HG02981 (cell line): ENCODE data around the gene CYBA.
"Not testable (repeated sequence)": the region's sequence is repeated elsewhere in the genome, so short reads cannot be mapped to it uniquely, and the experiment has no call there.

Experiments used
- ATAC-seq: cut with Tn5 transposase; IDR thresholded peaks from one replicate; pipeline ENCODE4 v1.9.1; 2021; ENCODE audit warnings: mild to moderate bottlenecking, moderate library complexity; ENCODE audit not compliant: unreplicated experiment

The CYBA gene

DNA sequence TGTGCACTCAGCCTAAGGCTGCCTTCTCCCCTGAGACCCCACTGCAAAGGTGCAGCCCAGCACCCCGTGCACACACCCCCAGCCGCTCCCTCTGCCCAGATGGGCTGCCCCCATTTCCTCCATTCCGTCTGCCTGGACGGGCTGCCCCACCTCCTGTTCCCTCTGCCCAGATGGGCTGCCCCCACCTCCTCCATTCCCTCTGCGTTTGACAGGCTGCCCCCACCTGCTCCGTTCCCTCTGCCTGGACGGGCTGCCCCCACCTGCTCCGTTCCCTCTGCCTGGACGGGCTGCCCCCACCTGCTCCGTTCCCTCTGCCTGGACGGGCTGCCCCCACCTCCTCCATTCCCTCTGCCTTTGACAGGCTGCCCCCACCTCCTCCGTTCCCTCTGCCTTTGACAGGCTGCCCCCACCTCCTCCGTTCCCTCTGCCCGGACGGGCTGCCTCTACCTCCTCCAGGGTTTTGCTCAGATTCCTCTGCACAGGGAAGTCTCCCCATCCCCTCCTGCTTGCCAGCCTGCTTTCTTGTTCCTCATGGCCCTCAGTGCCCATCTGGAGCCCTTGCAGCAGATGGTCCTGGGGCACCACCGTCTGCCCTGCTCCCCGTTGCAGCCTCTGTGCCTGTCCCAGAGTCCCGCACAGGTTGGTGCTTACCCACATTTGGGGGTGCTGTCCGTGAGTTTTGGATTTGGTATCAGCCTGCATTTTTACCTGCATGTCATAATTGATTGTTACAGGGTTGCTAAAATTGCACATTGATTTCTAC is 35.9 kb downstream of the CYBA start:
- no peak for ATAC-seq

DNA sequence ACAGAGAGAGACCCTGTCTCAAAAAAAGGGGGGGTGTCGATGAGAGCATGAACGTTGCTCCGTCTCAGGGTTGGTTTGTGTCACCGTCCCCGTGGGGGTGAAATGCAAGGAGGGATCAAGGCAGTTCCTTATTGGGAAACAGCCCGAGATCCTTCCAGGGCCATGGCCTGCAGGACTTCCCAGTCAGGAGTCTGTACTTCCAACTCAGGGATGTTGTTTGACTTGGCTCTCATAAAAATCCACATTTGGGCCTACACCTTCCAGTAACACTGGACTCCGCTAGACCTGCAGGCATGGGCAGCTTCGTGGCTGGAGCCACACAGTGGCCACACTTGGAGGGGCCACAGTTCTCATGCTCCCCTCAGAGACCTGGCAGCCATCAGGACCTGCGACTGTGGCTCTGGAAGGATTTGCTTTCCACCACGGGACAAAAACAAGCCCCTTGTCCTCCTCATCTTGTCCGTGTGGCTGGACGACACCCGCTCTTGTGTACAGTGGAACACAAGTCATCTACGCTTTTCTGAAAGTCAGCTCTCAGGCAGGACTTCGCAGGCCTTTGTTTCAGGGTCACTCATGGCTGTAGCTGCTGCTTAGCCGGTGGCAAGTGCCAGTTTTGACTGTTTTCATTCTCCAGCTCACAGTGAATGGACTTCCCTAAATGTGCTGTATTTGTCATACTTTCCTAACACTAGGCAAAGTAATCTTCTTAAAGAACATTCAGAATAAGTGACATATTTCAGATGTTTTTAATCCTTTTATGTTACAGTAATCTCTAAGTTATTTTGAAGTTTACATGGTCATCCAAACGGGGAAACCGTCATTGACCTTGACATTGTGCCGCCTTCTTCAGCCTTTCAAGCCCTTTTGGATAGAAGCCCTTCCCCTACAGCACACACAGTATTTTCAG is 36.7 kb downstream of the CYBA start:
- no peak for ATAC-seq

DNA sequence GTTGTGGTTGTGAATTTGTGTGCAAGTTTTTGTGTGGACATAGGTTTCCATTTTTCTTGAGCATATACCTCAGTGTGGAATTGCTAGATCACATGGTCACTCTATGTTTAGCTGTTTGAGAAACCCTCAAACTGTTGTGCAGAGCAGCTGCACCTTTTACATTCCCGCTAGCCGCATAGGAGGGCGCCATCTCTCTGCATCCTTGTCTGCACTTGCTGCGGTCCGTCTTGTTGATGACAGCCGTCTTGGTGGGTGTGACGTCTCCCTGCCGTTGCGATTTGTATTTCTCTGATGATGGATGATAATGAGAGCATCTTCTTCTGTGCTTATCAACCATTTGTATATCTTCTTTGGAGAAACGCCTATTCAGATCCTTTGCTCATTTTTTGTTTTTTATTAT is 37.6 kb downstream of the CYBA start:
- no peak for ATAC-seq

DNA sequence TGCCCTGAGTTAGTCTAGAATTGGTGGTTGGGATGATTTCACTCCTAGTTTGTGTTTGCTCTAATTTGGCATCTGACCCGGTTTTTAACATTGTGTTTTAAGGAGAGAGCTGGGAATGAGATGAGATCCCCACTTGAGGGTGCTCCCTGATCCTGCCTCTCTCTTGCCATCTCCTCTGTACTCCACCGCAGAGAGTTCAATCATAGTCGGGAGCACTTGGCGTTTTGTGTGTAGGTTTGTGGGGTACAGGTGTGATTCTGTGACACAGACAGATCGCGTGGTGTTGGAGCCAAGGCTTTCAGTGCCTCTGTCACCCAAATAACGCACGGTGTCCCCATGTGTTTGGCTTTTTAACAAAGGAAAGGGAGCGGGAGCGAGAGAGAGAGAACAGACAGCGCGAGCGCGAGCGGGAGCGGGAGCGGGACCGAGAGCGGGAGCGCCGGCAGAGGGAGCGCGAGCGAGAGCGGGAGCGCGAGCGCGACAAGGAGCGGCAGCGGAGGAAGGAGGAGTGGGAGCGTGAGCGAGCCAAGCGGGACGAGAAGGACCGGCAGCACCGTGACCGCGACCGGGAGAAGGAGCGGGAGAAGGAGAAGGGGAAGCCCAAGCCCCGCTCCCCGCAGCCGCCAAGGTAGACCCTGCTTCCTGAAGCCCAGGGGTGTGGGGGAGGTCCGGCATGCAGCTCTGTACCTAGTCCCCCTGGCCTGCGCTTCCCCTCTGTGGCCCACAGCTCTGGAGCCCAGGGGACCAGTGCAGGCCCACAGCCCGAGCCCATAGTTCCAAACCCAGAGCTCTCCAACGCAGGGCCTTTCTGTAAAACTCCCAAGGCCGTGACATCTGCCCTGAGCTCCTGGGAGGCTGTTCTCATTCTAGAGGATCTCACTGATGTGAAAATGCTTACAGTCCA is 39.7 kb downstream of the CYBA start:
- ATAC-seq = no peak

DNA sequence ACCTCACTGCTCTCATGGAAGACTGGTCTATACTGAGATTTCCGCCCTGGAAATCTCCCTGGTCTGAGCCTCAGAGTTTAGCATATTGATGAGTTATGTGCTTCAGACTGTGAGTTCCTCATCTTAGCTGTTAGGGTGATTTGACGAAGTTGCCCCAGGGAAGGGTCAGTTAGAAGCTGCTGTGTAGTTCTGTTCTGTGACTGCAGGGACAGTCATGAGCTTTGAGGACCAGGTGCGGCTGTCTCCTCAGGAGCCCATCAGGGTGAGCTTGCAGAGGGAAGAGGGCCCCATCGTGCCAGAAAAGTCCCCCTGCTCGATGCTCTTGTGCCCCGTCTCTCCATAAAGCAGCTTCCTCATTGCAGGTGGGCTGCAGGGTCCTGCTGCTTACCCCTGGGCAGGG is 40.8 kb downstream of the CYBA start:
- ATAC-seq = no peak

DNA sequence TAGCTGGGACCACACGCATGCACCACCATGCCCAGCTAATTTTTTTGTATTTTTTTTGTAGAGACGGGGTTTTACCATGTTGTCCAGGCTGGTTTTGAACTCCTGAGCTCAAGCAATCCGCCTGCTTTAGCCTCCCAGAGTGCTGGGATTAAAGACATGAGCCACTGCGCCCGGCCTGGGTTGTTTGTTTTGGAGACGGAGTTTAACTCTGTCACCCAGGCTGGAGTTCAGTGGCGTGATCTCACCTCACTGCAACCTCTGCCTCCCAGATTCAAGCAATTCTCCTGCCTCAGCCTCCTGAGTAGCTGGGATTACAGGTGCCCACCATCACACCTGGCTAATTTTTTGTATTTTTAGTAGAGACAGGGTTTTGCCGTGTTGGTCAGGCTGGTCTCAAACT is 41.4 kb downstream of the CYBA start:
- ATAC-seq = not testable (repeated sequence)

DNA sequence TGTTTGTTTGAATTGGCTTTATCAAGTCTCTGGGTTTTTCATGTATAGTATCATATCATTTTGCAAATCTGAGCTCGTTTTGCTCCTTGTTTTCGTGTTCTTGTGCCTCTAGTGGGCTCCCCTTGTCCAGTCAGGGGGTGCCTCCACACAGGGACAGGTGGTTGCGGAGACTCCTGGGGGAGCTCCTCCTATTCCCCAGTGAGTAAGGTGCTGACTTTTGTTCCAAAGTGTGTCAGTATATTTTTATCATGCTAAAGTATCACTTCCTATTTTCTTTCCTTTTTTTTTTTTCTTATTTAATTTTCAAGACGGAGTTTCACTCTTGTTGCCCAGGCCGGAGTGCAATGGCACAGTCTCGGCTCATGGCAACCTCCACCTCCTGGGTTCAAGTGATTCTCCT is 42.8 kb downstream of the CYBA start:
- no peak for ATAC-seq

DNA sequence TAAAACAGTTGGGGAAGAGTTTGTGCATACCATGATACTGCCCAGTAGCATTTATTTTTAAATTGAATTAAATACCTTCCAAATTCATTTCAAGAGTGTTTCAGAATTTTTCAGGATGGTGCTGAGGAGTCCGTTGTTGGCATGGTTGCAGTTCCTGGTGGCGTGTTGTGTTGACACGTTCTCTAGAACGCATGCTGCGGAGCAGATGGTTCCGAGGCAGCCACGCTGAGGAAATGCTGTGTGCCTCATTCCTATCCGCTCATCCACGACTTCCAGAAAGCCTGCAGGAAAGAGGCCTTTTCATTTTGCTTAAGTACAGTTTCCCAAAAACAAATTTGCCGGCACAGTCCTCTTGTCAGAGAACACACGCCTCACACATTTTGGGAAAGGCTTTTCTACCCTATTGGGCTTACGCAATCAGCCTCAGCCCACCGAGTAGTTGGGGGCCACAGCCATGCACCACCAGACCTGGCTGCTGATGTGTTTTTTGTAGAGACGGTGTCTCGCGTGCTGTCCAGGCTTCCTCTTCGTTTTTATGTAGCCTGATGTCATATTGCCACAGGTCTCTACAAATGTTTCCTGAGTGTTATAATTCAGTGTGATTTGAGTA is 44.6 kb downstream of the CYBA start:
- ATAC-seq = no peak

DNA sequence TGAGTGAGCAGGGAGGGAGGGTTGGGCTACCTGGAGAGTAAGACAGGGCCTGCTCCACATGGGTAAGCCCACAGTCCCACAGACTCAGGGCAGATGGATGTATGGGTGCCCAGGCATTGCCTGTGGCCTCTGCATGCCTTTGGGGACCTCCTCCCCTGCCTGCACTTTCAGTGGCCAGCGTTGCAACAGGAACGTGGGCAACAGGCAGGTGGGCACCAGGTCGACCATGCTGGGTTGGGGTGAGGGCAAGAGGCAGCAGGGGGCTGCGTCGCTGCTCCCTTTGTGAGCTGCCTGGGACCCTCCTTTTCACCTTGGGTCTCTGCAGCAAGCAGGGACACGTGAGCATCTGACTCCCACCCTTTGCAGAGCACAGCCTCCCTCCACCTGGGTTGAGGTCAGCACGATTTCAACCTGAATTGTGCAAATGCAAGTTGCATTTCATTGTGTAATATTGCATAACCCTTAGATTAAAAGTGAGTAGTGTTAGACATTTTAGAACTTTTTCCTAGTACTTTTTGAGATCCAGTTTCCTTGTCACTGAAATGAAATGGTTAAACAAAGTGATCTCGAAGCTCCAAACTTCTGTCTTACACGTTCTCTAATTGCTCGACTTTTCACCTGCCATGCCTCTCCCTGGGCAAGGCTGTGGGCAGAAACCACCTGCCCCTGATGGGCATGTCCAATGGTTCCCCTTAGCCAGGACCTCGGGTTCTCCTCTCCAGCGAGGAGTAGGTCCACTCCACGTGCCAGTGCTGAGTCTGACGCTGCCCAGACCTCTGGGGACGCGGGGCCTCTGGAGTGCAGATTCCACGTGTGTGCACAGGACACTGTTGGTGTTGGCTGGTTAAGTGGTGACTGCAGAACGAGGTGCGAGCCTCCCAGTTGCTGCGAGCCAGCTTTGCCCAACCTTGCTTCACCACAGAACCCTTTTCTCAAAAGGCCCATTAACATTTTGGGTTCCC is 45.4 kb downstream of the CYBA start:
- ATAC-seq = no peak

DNA sequence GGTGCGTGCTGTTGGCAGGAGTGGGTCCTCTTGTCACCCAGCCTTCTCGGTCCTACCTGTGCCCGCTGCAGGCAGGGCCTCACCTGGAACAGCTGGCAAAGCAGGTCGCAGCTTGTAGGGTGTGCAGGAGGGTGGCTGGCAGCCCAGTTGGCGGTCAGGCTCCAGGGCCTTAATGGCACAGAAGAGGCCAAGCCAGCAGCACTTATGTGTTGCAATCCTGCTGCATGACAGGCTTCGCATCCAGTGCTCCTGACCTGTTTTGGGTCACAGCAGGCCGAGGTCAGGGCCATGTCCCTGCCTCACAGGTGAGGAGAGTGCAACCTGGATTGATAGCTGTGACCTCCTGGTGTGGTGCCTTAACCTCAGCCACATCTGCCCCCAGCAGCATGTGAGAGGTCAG is 48.8 kb downstream of the CYBA start:
- ATAC-seq = no peak

DNA sequence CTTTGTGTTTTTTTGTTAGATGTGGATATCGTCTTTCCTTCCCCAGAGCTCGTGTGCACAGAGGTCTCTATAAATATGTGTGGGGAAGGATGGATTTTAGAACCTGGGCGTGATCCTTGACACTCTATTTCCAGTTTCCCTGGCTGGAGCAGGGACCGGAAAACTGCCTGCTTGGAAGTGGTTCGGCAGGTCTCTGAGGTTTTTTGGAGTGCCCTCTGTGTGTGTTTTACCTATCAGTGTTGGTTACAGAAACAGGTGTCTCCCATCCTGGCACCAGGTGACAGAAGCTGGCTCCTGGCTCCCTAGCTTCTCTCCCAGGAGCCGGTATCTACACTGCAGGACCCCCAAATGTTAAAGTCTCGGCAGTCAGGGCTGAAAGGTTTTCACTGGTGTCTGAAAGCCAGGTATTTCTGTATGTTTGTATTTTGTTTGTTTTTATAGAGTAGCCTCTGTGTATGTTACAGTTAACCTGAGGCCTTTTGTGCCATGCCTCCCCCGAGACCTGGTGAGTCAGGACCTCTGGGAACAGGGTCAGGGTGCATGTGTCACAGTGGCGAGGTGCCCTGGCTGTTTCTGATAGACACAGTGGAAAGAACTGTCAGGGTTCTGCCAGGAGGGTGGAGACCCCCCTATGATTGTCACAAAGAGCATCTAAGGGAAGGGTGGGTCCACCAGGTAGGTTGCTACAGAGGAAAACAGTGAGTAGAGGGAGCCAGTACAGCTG is 49.4 kb downstream of the CYBA start:
- ATAC-seq = no peak

DNA sequence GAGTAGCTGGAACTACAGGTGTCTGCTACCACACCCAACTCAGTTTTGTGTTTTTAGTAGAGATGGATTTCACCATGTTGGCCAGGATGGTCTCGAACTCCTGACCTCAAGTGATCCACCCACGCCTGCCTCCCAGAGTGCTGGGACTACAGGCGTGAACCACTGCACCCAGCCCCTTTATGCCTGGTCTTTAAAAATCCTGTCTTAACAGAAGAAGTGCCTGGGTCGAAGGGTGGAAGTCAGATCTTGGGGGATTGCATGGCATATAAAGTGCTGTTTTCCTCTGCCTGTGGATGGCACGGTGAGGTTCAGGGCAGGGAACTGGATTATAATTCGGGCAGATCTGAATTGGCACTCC is 50.3 kb downstream of the CYBA start:
- ATAC-seq = no peak

DNA sequence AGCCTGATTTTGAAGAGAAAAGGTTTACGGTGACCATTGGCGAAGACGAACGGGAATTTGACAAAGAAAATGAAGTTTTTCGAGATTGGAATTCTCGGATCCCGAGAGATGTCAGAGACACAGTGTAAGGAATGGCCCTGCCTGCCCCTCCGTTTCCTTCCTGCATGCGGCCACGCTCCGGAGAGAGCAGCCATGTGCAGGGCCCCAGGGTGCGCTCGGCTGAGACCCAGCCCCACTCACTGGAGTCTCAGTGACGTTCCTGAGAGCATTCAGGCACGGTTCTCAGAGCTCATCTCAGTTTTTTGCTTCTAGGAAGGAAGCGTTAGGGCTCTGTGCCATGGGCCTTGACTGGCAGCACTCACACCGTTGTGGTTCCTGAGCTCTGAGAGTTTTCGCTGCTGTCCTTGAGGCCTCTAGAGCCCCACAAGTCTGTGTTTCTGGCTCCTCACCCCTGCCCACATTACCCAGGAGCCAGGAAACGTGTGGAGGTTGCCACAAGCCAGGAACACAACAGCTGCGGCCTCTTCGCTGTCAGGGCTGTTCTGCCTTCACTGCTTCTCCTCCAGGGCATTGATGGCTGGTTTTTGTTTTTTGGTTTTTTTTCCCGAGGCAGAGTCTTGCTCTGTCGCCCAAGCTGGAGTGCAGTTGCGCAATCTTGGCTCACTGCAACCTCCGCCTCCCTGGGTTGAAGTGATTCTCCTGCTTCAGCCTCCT is 50.9 kb downstream of the CYBA start:
- ATAC-seq = no peak

DNA sequence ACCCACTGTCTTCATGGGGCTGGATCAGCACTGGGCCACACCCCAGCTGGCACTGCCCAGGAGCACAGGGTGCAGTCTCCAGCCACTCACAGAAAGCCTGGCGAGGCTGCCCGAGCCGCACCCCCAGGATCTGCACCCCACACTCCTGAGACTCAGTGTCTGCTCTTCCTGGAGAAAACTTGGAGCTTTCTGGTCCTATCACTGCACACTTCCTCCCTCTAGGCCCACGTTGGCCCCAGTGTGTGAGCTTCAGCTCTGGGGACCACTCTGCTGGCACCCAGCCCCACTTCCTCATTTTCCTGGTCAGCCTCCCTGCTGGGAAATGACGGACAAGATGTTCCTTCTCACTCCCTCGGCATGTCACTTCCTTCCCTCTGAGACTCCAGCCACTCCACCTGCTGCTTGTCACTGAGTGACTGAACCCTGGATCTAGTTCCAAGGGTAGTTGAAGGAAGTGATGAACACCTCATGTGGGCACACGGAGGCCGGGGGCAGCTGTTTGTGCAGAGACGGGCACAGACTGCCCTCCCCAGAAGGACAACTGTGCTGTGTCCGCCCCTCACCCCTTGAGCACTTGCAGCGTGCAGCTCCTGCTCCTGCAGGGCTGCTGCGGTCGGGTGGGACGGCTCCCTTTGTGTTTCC is 51.6 kb downstream of the CYBA start:
- no peak for ATAC-seq

DNA sequence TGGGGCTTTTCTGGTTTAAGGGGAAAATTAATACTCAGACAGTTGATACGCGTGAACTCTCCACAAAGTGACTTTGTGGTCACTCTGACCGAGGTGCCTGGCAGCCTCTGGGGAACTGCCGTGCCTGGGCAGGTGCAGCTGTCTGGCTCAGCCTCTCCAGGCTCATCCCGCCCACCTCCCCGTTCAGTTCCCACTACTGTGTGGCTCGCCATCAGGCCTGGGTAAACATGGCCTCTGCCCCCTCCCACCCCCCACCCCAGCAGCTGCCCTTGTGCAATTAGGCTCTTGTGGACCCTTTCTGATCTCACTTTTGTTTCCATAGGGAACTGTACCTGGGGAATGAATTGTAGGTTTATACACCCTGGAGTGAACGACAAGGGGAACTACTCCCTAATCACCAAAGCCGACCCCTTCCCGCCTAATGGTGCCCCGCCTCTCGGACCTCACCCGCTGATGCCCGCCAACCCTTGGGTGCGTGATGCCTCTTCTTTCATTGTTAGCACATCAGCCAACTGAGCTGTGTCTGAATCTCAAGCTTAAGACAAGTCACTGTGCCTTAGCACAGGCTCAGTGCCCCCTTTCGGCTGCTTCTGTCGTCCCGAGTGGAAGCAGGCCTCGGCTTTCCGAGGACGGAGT is 52.9 kb downstream of the CYBA start:
- no peak for ATAC-seq

DNA sequence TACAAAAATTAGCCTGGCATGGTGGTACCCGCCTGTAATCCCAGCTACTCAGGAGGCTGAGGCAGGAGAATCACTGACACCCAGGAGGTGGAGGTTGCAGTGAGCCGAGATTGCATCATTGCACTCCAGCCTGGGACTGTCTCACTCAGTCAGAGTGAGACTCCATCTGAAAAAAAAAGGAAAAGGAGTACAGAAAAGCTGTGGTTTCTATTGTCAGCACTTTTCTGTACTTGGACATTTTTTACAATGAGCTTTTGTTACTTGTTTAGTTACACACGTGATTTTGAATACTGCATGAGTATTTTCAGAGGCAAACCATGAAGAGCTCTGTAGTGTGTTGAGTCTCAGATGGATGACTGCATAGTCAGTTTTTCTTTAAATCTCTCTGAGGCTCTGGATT is 54.4 kb downstream of the CYBA start:
- ATAC-seq = no peak

DNA sequence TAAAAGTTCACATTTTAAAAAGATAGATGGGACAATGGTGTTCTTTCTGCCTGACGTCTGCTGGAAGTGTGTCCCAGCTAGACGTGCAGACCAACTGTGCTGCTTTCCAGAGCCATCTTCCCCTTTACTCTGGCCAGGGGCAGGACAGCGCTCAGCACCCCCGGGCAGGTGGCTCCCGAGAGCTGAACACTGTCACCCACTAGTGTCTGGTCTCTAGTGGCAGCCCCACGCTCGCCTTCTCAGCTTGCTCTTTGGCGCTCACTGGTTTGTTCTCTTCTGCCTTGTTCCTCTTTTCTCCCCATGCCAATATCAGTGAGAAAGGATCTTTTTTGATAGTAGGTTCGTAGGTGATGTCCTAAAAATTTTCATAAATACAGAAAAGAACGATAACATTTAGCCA is 54.9 kb downstream of the CYBA start:
- ATAC-seq = no peak

DNA sequence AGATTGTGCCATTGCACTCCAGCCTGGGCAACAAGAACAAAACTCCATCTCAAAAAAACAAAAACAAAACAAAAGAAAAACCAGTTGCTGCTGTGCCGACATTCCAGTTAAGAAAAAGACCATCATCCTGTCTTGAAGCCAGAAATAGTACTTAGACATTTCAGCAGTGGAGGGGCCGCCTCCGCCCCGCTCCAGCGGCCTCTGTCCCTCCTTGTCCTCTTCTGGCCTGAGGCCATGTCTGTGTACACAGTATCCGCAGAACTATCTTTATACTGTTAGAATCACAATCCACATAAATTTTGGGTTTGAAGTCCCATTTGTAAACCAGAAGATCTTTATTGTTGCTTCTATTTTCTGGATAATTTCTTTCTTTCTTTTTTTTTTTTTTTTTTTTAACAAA is 55.8 kb downstream of the CYBA start:
- ATAC-seq = no peak
